Superior temporal gyrus (tissue), 1 donor: Measurements from ENCODE around the gene CNNM3.
A peak's percentile ranks its signal among the peaks of the same experiment; 100 is the strongest.
"Not testable (repeated sequence)": the region's sequence is repeated elsewhere in the genome, so short reads cannot be mapped to it uniquely, and the experiment has no call there.

Experiments used
- DNase-seq: peaks from one replicate; pipeline ENCODE4 v3.0.0-alpha.2; 2016; ENCODE audit errors: extremely low spot score

Gene CNNM3

GRCh38 chr2:96839293-96839874 lies 23.3 kb downstream of the CNNM3 start:
- no peak for DNase-seq

GRCh38 chr2:96839875-96840850 lies 24.1 kb downstream of the CNNM3 start:
- no peak for DNase-seq

- DNase-seq, result no peak
These were observed 25.8 kb downstream of the CNNM3 start for GRCh38 chr2:96841701-96842495.

- DNase-seq, result no peak
These were observed 26.5 kb downstream of the CNNM3 start for GRCh38 chr2:96842600-96842999.

GRCh38 chr2:96843538-96844268 lies 27.6 kb downstream of the CNNM3 start, which contains the start of gene ANKRD23:
TSS of gene ANKRD23 (minus strand) at chr2:96844021. CDS start at chr2:96843992, 29 bp downstream.
- no peak for DNase-seq

- DNase-seq, result no peak
These were observed 28.3 kb downstream of the CNNM3 start for GRCh38 chr2:96844405-96844808.

- DNase-seq, result no peak
These were observed 30.8 kb downstream of the CNNM3 start for GRCh38 chr2:96846825-96847224.

- DNase-seq, result no peak
These were observed 31.5 kb downstream of the CNNM3 start for GRCh38 chr2:96847586-96847985.

- no peak for DNase-seq
These were observed 32.2 kb downstream of the CNNM3 start for GRCh38 chr2:96848264-96848663.

- DNase-seq, result no peak
These were observed 36.6 kb downstream of the CNNM3 start for GRCh38 chr2:96852667-96853066.

GRCh38 chr2:96853321-96853720 lies 37.3 kb downstream of the CNNM3 start:
- DNase-seq, result no peak

GRCh38 chr2:96856776-96857666 lies 41.0 kb downstream of the CNNM3 start:
- DNase-seq, result peak; percentile 62

GRCh38 chr2:96857667-96858372 lies 41.8 kb downstream of the CNNM3 start, which contains the start of gene ANKRD39:
TSS of gene ANKRD39 (minus strand) at chr2:96858016. CDS start at chr2:96857987, 29 bp downstream.
- peak; percentile 99 for DNase-seq

- peak; percentile 54 for DNase-seq
These were observed 43.1 kb downstream of the CNNM3 start for GRCh38 chr2:96859099-96859649.

- peak; percentile 30 for DNase-seq
These were observed 43.6 kb downstream of the CNNM3 start for GRCh38 chr2:96859681-96860064.

- DNase-seq, result peak; percentile 27
These were observed 44.3 kb downstream of the CNNM3 start for GRCh38 chr2:96860065-96861029.

- DNase-seq, result no peak
These were observed 45.0 kb downstream of the CNNM3 start for GRCh38 chr2:96861074-96861473.

GRCh38 chr2:96863056-96863455 lies 47.0 kb downstream of the CNNM3 start:
- DNase-seq, result not testable (repeated sequence)
